ENCODE measurements around the gene PCDHA11.

GRCh38 chr5:140883927-140884697 lies 15.4 kb downstream of the PCDHA11 start:
- TF ChIP-seq CTCF (conservative IDR thresholded peaks at IDR 0.05 in 1 of 2, IDR thresholded peaks at IDR 0.05 in 1 of 2; ENCODE audit: extremely low read depth in 1 of 2, insufficient read depth in 1 of 2, low read depth in 1 of 2, low read length in 2 of 2) = no peak
- TF ChIP-seq EZH2 (IDR thresholded peaks at IDR 0.05; ENCODE audit: borderline replicate concordance, low read length) = no peak

Data from mammary epithelial cell (primary cell).